WTC11 (cell line): Measurements from ENCODE around the gene SSX1. TPM values are rescaled to one million over a fixed set of nuclear protein-coding genes. Genes with fewer than 3 reads are reported as not detected.
"Not testable (repeated sequence)": the region's sequence is repeated elsewhere in the genome, so short reads cannot be mapped to it uniquely, and the experiment has no call there.

ENCODE experiments used
- ATAC-seq: fragments of 200-7000 bp; cut with Tn5 transposase; 2 replicates; pipeline ENCODE4 v1.10.0; 2021; ENCODE audit warnings: mild to moderate bottlenecking, moderate library complexity
- CTCF ChIA-PET: fragments of 300-600 bp; sonication (Branson Sonifier 250); formaldehyde crosslinking; loops from one replicate; lab custom pipeline; 2021; ENCODE audit warnings: antibody characterized with exemption; lab: Charles Lee
- POLR2A ChIA-PET: fragments of 350-600 bp; sonication (Branson Sonifier 250); formaldehyde crosslinking; loops from one replicate; lab custom pipeline; 2021; ENCODE audit warnings: antibody characterized with exemption; lab: Charles Lee
- DNase-seq: peaks from one replicate; pipeline ENCODE4 v3.0.0; 2021; ENCODE audit warnings: low spot score
- H3K27ac Mint-ChIP-seq: 2 replicates; pipeline ENCODE4 v1.8.0; 2021; ENCODE audit warnings: mixed read lengths
- H3K27me3 Mint-ChIP-seq: 2 replicates; pipeline ENCODE4 v1.8.0; 2021; ENCODE audit warnings: low read depth, mild to moderate bottlenecking, moderate library complexity, mixed read lengths
- H3K36me3 Mint-ChIP-seq: 2 replicates; pipeline ENCODE4 v1.8.0; 2021; ENCODE audit warnings: mixed read lengths
- H3K4me1 Mint-ChIP-seq: 2 replicates; pipeline ENCODE4 v1.8.0; 2022; ENCODE audit warnings: mixed read lengths
- H3K4me3 Mint-ChIP-seq: 2 replicates; pipeline ENCODE4 v1.8.0; 2021; ENCODE audit warnings: mild to moderate bottlenecking, moderate library complexity, mixed read lengths
- H3K9me3 Mint-ChIP-seq: 2 replicates; pipeline ENCODE4 v1.8.0; 2021; ENCODE audit warnings: mixed read lengths
- FOXP1 ChIP-seq: sonication (generic); formaldehyde crosslinking; IDR thresholded peaks from 2 replicates; pipeline ENCODE4 v1.8.0; 2022; ENCODE audit warnings: missing genetic modification reagents, mild to moderate bottlenecking, moderate library complexity, borderline replicate concordance
- GRHL2 ChIP-seq: fragments of 250-450 bp; sonication (Bioruptor Pico); IDR thresholded peaks from 2 replicates; pipeline ENCODE4 v1.8.0; 2022; ENCODE audit warnings: mild to moderate bottlenecking, moderate library complexity; ENCODE audit not compliant: insufficient replicate concordance, severe bottlenecking
- GTF2I ChIP-seq: fragments of 250-450 bp; sonication (Bioruptor Pico); conservative IDR thresholded peaks from 2 replicates; pipeline ENCODE4 v1.4.0; 2021; ENCODE audit warnings: mild to moderate bottlenecking
- IRF2 ChIP-seq: sonication (generic); formaldehyde crosslinking; IDR thresholded peaks from 2 replicates; pipeline ENCODE4 v1.8.0; 2022; ENCODE audit warnings: low read depth, missing genetic modification reagents, borderline replicate concordance
- JAZF1 ChIP-seq: fragments of 250-450 bp; sonication (Bioruptor Pico); IDR thresholded peaks from 2 replicates; pipeline ENCODE4 v1.9.0; 2021; ENCODE audit warnings: moderate library complexity, mild to moderate bottlenecking, inconsistent platforms
- KAT7 ChIP-seq: sonication (generic); formaldehyde crosslinking; IDR thresholded peaks from 2 replicates; pipeline ENCODE4 v1.8.1; 2023; ENCODE audit warnings: missing genetic modification reagents, mild to moderate bottlenecking, borderline replicate concordance
- NFYB ChIP-seq: sonication (generic); formaldehyde crosslinking; conservative IDR thresholded peaks from 2 replicates; pipeline ENCODE4 v1.8.0; 2022; ENCODE audit warnings: low read depth, missing genetic modification reagents
- NR1H2 ChIP-seq: sonication (generic); formaldehyde crosslinking; IDR thresholded peaks from 2 replicates; pipeline ENCODE4 v1.9.0; 2021; ENCODE audit warnings: mild to moderate bottlenecking, moderate library complexity, missing genetic modification reagents
- SP1 ChIP-seq: sonication (generic); formaldehyde crosslinking; conservative IDR thresholded peaks from 2 replicates; pipeline ENCODE4 v1.8.1; 2022; ENCODE audit warnings: missing genetic modification reagents
- TEAD1 ChIP-seq: sonication (generic); formaldehyde crosslinking; IDR thresholded peaks from 2 replicates; pipeline ENCODE4 v1.8.0; 2022; ENCODE audit warnings: mild to moderate bottlenecking, missing genetic modification reagents
- ZBTB43 ChIP-seq: sonication (generic); formaldehyde crosslinking; IDR thresholded peaks from 2 replicates; pipeline ENCODE4 v1.8.1; 2023; ENCODE audit warnings: mild to moderate bottlenecking, missing genetic modification reagents
- ZNF121 ChIP-seq: sonication (generic); formaldehyde crosslinking; IDR thresholded peaks from 2 replicates; pipeline ENCODE4 v1.8.0; 2023; ENCODE audit warnings: missing genetic modification reagents
- ZNF138 ChIP-seq: sonication (generic); formaldehyde crosslinking; conservative IDR thresholded peaks from 2 replicates; pipeline ENCODE4 v1.8.1; 2022; ENCODE audit warnings: mild to moderate bottlenecking, moderate library complexity, missing genetic modification reagents
- ZNF423 ChIP-seq: fragments of 250-450 bp; sonication (Bioruptor Pico); IDR thresholded peaks from 2 replicates; pipeline ENCODE4 v2.1.2; 2022; ENCODE audit warnings: mild to moderate bottlenecking, moderate library complexity
- ZNF671 ChIP-seq: fragments of 250-450 bp; sonication (Bioruptor Pico); IDR thresholded peaks from 2 replicates; pipeline ENCODE4 v1.8.0; 2021; ENCODE audit warnings: mild to moderate bottlenecking
- total RNA-seq: library from RNA; stranded (reverse); gene quantifications from 3 replicates; pipeline ENCODE4 v1.2.3, GENCODE V29; 2021

The SSX1 gene
- total RNA-seq, 1 experiment from 2014 or later, result not detected

DNA sequence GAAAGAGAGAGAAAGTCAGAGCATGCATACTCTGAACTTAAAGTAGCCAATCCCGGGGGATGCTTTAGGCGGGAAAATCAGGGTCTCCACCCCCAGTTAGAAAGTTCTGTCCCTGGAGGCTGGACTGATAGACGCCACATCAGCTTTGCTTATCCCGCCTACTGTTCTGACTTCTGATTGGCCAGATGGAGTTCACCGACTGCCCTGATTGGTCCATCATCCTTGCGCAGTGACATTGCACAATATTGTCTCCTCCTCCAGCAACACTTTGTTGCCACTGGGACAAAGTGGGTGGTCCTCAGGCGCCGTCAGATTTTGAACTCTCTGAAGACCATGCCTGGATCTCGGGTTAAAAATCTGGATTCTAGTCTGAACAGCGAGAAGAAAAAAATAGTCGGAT, 51.0 kb downstream of the SSX1 start:
- no peak for TF ChIP-seq ZNF121 (CRISPR knock-in tag)
- TF ChIP-seq FOXP1 (CRISPR knock-in tag), result no peak
- no peak for TF ChIP-seq TEAD1 (CRISPR knock-in tag)
- no peak for TF ChIP-seq ZBTB43 (CRISPR knock-in tag)
- TF ChIP-seq SP1, result no peak
- no peak for TF ChIP-seq ZNF138 (CRISPR knock-in tag)
- TF ChIP-seq GTF2I (CRISPR knock-in tag), result no peak
- no peak for TF ChIP-seq IRF2 (CRISPR knock-in tag)
- no peak for TF ChIP-seq KAT7 (CRISPR knock-in tag)
- TF ChIP-seq JAZF1 (CRISPR knock-in tag), result no peak
- no peak for TF ChIP-seq NFYB (CRISPR knock-in tag)
- no peak for TF ChIP-seq ZNF671 (CRISPR knock-in tag)
- TF ChIP-seq ZNF423 (CRISPR knock-in tag), result no peak
- TF ChIP-seq GRHL2, result no peak
- TF ChIP-seq NR1H2 (CRISPR knock-in tag), result no peak
- ChIA-PET CTCF (no interaction called here), POLR2A (no interaction called here)
- DNase-seq (no peak), ATAC-seq (no peak)
- no peaks in the 10 kb centered on the region for H3K27me3 Mint-ChIP-seq
- no peak overlapping the region for H3K27ac Mint-ChIP-seq
- H3K4me3 Mint-ChIP-seq, result no peak overlapping the region
- no peaks in the 10 kb centered on the region for H3K9me3 Mint-ChIP-seq
- no peaks in the 10 kb centered on the region for H3K36me3 Mint-ChIP-seq
- no peaks in the 10 kb centered on the region for H3K4me1 Mint-ChIP-seq

DNA sequence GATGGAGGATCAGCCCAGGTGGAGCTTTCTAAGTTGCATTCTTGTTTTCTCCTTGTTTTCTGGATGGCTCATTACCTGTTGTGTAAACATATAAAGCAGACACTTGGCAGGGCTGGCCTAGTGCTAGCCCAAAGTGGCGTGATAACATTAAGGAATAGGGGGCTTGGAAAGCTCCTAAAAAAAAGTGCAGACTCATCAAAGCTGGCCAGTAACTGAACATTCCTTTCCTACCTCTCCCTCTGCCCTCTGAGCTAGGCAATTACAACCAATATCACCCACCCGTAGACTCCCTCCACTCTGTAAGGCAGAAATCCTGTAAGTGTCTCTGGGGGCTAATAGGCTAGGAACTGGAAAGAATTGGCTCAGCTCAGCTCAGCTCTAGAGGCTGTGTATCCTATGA, 58.8 kb downstream of the SSX1 start:
- H3K27me3 Mint-ChIP-seq, ATAC-seq, CTCF ChIA-PET, H3K9me3 Mint-ChIP-seq, H3K4me1 Mint-ChIP-seq, H3K4me3 Mint-ChIP-seq, H3K27ac Mint-ChIP-seq, H3K36me3 Mint-ChIP-seq, DNase-seq, POLR2A ChIA-PET: not testable (repeated sequence)

Other genes starting within 250 kb of the SSX1 start
- gene SPACA5, start 248.4 kb upstream of the SSX1 start, total RNA-seq, result not detected in 3 replicates
- 1.3 to 2.1 TPM (median 1.9 TPM) in 3 replicates for gene ZNF630, start 183.8 kb upstream of the SSX1 start, total RNA-seq
- gene SPACA5B, start 124.8 kb upstream of the SSX1 start, total RNA-seq, result not detected in 3 replicates
- gene SSX5, start 58.6 kb upstream of the SSX1 start, total RNA-seq, result not detected in 3 replicates
- 0.25 TPM in 1 of 3 replicates, not detected in the others for gene SSX3, start 101.3 kb downstream of the SSX1 start, total RNA-seq
- gene SSX4, start 128.1 kb downstream of the SSX1 start, total RNA-seq, result 0.17 TPM in 1 of 3 replicates, not detected in the others
- gene SSX4B, start 156.6 kb downstream of the SSX1 start, total RNA-seq, result 0.17 TPM in 1 of 3 replicates, not detected in the others
- 30.9 to 50.6 TPM (median 34.6 TPM) in 3 replicates for gene SLC38A5, start 214.9 kb downstream of the SSX1 start, total RNA-seq
- 50.2 to 54.5 TPM (median 53.9 TPM) in 3 replicates for gene FTSJ1, start 220.8 kb downstream of the SSX1 start, total RNA-seq